BJ (cell line): ENCODE results near the gene ZNF331. TPM values are rescaled to one million over a fixed set of nuclear protein-coding genes. Genes with fewer than 3 reads are reported as not detected.

Source experiments
- CTCF ChIA-PET: fragments of 350-600 bp; formaldehyde crosslinking; extraction: SDS; loops from one replicate; lab custom pipeline; 2021; ENCODE audit warnings: antibody characterized with exemption, inconsistent platforms; lab: Yijun Ruan, JAX
- POLR2A ChIA-PET: fragments of 300-600 bp; sonication (Branson Sonifier 250); formaldehyde crosslinking; extraction: SDS; loops from one replicate; lab custom pipeline; 2021; ENCODE audit warnings: antibody characterized with exemption; lab: Charles Lee
- DNase-seq: peaks from one replicate; pipeline ENCODE4 v3.0.0-alpha.2; 2011; ENCODE audit warnings: low read depth
- H3K27me3 ChIP-seq: 2 replicates; pipeline ENCODE4 v1.6.0; 2011; ENCODE audit warnings: low read length; ENCODE audit not compliant: control insufficient read depth, insufficient read depth
- H3K36me3 ChIP-seq: 2 replicates; pipeline ENCODE4 v1.5.1; 2011; ENCODE audit warnings: low read length; ENCODE audit not compliant: control insufficient read depth, insufficient read depth
- H3K4me3 ChIP-seq: 2 replicates; pipeline ENCODE4 v1.5.1; 2011; ENCODE audit warnings: low read depth, mild to moderate bottlenecking, control low read depth, low read length
- CTCF ChIP-seq: IDR thresholded peaks from 2 replicates; pipeline ENCODE4 v1.5.1; 2011; ENCODE audit warnings: low read depth, mild to moderate bottlenecking, control low read depth, inconsistent platforms, low read length, moderate library complexity; ENCODE audit not compliant: insufficient read depth
- polyA plus RNA-seq: library from polyadenylated mRNA; depleted of rRNA; stranded (reverse); fragments of >200 nt; gene quantifications from 2 replicates; pipeline ENCODE4 v1.2.3, GENCODE V29; 2011

The ZNF331 gene
- polyA plus RNA-seq, 1 experiment = 4.8 TPM

DNA sequence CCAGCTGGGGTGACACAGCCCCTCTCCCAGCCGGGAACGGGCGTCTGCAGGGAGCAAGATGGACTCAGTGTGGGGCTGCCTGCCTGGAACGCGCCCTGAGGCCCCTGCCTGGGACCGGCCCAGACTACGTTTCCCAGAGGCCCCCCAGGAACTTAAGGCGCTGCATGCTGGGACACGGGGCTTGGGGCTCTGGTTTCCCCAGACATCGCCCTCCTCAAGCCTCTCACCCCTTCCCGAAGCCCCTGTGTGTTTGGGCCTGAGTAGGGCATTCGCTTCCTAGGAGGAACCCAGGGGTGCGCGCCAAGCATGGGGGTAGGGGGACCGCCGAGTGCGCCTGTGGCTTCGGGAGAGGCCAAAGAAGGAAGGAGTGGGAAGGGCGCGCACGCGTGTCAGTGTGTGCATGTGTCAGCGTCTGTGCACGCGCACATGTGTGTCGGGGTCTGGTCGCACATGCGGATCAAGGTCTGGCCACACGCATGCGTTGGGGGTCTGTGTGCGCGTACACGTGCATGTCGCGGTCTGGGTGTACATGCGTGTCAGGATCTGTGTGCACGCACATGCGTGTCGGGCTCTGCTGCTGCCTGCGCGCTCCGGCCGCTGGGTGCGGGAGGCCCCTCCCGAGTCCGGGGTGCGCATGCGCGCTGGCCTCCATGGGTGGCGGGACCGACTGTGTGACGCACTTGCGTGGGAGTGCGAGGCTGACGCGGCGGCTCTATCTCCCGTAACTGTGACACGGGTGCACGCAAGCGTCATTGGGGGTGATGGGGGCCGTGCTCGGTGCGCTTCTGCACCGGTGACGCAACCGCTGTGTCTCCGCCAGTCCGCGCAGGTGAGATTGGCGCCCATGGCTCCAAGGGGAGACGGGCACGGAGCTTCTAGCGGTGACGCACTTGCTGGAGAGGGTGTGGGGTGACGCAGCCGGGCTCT, 16.2 kb downstream of the ZNF331 start:
- DNase-seq = peak; percentile 50
- CTCF ChIA-PET = no interaction called here
- no peaks in the 10 kb centered on the region for H3K36me3 ChIP-seq
- no peak for TF ChIP-seq CTCF
- POLR2A ChIA-PET = no interaction called here
- peak overlapping the region; percentile 47 for H3K4me3 ChIP-seq
- no peaks in the 10 kb centered on the region for H3K27me3 ChIP-seq

DNA sequence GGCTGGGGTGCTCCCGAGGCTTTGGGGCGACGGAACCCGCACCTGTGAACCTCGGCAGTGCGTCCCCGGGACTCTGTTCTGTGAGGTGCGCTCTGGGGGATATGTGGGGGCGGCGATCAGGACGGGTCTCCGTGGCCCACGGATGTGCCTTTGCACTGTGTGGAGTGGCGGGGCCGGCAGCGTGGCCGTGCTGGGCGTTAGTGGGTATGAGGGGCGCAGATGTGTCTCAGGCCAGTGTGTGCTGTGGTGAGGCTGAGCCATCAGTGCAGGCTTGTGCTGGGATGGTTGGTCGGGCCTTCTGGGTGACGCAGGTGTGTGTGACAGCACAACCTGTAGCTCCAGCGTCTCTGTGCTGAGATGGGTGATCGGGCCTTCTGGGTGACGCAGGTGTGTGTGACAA, 16.9 kb downstream of the ZNF331 start:
- no peaks in the 10 kb centered on the region for H3K27me3 ChIP-seq
- H3K4me3 ChIP-seq = peak overlapping the region; percentile 47
- TF ChIP-seq CTCF = no peak
- CTCF ChIA-PET = no interaction called here
- no peak for DNase-seq
- no peaks in the 10 kb centered on the region for H3K36me3 ChIP-seq
- POLR2A ChIA-PET = no interaction called here

DNA sequence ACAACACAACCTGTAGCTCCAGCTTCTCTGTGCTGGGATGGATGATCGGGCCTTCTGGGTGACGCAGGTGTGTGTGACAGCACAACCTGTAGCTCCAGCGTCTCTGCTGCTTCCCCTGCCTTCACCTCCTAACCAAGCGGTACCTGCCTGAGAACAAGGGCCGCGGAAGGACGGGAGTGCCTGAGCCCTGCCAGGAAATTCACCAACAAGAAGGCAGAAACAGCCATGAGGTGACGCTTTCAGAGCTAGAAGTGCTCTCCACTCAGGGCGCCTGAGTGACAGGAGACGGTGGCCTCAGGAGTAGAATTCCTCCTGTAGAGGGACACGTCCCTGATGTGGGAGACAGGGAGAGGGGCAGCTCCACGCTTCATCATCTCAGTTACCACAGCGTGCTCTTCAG, 17.4 kb downstream of the ZNF331 start:
- H3K4me3 ChIP-seq = peak overlapping the region; percentile 47; the same call in 1 of the 2 replicates

DNA sequence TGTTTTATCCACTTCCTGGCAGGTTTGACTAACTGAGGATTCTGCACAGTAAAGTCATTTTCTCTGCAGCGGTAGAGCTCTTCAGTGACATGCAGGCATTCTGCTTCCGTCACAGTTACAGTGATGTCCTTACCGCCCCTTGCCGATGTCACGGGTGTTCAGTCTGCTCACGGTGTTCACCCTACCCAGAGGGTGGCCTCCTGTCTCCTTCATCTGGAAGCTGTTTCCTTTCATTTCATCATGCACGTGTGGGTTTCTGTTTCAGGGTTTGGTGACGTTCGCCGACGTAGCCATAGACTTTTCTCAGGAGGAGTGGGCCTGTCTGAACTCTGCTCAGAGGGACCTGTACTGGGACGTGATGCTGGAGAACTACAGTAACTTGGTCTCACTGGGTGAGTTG, 33.4 kb downstream of the ZNF331 start:
- DNase-seq = no peak
- no peaks in the 10 kb centered on the region for H3K27me3 ChIP-seq
- POLR2A ChIA-PET = no interaction called here
- CTCF ChIA-PET = no interaction called here
- H3K4me3 ChIP-seq = no peak overlapping the region
- peaks cover 4% of the 10 kb centered on the region for H3K36me3 ChIP-seq
- no peak for TF ChIP-seq CTCF

More for the DNA sequence above, 17.4 kb downstream of the ZNF331 start:
- TF ChIP-seq CTCF = no peak
- CTCF ChIA-PET = interaction anchor here (0.6 kb wide), 1 partner anchor 21 kb away, joined by 7 read pairs; no protein-coding TSS in a partner anchor
- DNase-seq = no peak
- POLR2A ChIA-PET = no interaction called here
- no peaks in the 10 kb centered on the region for H3K27me3 ChIP-seq
- no peaks in the 10 kb centered on the region for H3K36me3 ChIP-seq

DNA sequence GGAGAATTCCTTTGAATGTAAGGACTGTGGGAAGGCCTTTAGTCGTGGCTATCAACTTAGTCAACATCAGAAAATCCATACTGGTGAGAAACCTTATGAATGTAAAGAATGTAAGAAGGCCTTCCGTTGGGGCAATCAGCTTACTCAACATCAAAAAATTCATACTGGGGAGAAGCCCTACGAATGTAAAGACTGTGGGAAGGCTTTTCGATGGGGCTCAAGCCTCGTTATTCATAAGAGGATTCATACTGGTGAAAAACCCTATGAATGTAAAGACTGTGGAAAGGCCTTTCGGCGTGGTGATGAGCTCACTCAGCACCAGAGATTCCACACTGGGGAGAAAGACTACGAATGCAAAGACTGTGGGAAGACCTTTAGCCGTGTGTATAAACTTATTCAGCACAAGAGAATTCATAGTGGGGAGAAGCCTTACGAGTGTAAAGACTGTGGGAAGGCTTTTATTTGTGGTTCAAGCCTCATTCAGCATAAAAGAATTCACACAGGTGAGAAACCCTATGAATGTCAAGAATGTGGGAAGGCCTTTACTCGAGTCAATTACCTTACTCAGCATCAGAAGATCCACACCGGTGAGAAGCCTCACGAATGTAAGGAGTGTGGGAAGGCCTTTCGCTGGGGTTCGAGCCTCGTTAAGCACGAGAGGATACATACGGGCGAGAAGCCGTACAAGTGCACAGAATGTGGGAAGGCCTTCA, 39.2 kb downstream of the ZNF331 start:
- no peak for TF ChIP-seq CTCF
- POLR2A ChIA-PET = no interaction called here
- Histone ChIP-seq H3K36me3 (peaks cover 8% of the 10 kb centered on the region), H3K4me3 (no peak overlapping the region), H3K27me3 (no peaks in the 10 kb centered on the region)
- CTCF ChIA-PET = interaction anchor here (0.8 kb wide), 1 partner anchor 69 kb away, joined by 4 read pairs; no protein-coding TSS in a partner anchor
- no peak for DNase-seq
